Prostate gland (tissue), 2 donors: Measurements from ENCODE around the gene GAS6.

Experiments used
- POLR2AphosphoS5 ChIP-seq: sonication (generic); formaldehyde crosslinking; IDR thresholded peaks from one replicate; pipeline ENCODE4 v1.6.1; 2017; ENCODE audit warnings: antibody characterized with exemption
- TF ChIP-seq, protein P1 (sequence below), 4 experiments: fragments of 200-600 bp in 2 of 4; fragments of 450-650 bp in 2 of 4; sonication (generic) in 2 of 4; IDR thresholded peaks; 1 replicate in 3 of 4; 2 replicates in 1 of 4; pipeline ENCODE4 v1.5.1; 2016 to 2019; ENCODE audit warnings: antibody characterized with exemption in 4 of 4, mild to moderate bottlenecking in 2 of 4, moderate library complexity in 2 of 4

DNA sequence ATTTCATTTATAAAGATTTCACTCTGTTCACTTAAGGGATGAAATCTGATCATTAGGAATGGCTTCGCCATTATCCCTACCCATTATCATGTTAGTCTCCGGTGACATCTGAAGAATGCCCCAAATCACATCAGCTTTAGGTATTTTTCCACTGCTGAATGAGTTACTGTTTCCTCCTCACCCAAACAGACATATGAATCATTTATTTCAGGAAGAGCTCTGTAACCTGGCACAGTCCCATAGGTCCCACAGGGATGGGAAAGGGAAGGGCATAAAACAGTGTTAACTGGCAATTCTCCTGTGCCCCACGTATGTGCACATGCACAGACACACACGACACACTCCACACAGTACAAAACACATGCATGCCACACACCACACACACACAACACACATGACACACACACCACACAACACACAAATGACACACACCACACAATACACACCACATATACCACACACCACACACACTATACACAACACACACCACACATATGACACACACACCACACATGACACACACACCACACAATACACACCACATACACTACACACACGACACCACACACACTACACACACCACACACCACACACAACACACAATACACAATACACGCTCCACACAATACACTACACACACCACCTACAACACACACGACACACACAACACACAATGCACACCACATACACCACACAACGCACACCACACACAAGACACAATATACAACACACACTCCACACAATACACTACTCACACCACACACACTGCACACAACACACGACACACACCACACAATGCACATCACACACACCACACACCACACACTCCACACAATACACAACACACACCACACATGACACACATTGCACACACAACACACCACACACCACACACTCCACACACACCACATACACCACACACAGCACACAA is 89.4 kb downstream of the GAS6 start:
- TF ChIP-seq, protein P1, sequence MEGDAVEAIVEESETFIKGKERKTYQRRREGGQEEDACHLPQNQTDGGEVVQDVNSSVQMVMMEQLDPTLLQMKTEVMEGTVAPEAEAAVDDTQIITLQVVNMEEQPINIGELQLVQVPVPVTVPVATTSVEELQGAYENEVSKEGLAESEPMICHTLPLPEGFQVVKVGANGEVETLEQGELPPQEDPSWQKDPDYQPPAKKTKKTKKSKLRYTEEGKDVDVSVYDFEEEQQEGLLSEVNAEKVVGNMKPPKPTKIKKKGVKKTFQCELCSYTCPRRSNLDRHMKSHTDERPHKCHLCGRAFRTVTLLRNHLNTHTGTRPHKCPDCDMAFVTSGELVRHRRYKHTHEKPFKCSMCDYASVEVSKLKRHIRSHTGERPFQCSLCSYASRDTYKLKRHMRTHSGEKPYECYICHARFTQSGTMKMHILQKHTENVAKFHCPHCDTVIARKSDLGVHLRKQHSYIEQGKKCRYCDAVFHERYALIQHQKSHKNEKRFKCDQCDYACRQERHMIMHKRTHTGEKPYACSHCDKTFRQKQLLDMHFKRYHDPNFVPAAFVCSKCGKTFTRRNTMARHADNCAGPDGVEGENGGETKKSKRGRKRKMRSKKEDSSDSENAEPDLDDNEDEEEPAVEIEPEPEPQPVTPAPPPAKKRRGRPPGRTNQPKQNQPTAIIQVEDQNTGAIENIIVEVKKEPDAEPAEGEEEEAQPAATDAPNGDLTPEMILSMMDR (IDR thresholded peaks at IDR 0.05): no peak
- no peak for TF ChIP-seq POLR2AphosphoS5
